GM13976 (cell line): ENCODE results near the gene GIT2.

Experiments
- DNase-seq: peaks from one replicate; pipeline ENCODE4 v3.0.0; 2012; ENCODE audit warnings: low spot score
- CTCF ChIP-seq: IDR thresholded peaks from 2 replicates; pipeline ENCODE4 v1.5.1; 2012; ENCODE audit warnings: borderline replicate concordance, mild to moderate bottlenecking; ENCODE audit not compliant: insufficient read depth; ENCODE audit errors: extremely low read depth, missing control alignments, control extremely low read depth
- in situ Hi-C: fragments of 300-500 bp; cut with MboI; formaldehyde crosslinking; loops from one replicate; pipeline ENCODE4 v1.12.0; 2022; ENCODE audit warnings: low sequenced_read_pairs, mixed read lengths, inconsistent platforms; ENCODE audit not compliant: unreplicated experiment

GIT2 gene

DNA sequence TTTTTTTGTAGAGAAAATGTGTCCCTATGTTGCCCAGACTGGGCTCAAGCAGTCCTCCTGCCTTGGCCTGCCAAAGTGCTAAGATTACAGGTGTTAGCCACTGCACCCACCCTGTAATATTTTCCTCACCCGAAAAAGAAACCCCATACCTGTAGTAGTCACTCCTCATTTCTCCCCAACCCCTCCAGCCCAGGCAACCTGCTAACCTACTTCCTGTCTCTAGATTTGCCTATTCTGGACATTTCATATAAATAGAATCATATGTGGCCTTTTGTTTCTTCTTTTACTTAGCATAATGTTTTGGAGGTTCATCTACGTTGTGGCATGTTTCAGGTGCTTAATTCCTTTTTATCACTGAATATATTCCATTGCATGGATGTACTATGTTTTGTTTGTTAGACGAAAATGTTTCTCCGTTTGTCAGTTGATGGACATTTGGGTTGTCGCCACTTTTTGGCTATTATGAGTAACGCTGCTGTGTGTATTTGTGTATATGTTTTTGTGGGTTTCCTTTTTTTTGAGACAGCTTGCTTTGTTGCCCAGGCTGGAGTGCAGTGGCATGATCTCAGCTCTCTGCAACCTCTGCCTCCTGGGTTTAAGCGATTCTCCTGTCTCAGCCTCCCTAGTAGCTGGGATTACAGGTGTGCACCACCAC lies 9.3 kb upstream of the GIT2 start:
- no peak for DNase-seq
- no peak for TF ChIP-seq CTCF
- in situ Hi-C loops = no loop called here

GRCh38 chr12:110004598-110004997 lies 8.4 kb upstream of the GIT2 start:
- peak; percentile 63 for DNase-seq
- TF ChIP-seq CTCF = no peak
- in situ Hi-C loops = no loop called here

- in situ Hi-C loops = no loop called here
- no peak for DNase-seq
- no peak for TF ChIP-seq CTCF
Observed at GRCh38 chr12:110002676-110003515, 6.7 kb upstream of the GIT2 start.

DNA sequence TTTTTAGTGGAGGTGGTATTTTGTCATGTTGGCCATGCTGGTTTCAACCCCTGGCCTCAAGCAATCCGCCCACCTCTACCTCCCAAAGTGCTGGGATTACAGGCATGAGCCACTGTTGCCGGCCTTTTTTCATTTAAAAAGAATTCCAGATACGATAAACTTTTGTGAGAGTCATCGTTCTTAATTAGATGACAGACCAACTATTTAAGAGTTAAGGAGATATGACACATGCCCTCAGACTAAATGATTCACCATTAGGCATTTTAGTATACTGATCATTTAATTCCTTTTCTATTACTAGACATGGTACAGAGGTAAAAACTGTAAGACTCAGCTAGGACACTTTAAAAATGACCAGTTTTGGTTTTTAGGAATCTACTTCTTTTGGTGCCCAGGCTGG lies 5.4 kb upstream of the GIT2 start:
- in situ Hi-C loops = no loop called here

DNA sequence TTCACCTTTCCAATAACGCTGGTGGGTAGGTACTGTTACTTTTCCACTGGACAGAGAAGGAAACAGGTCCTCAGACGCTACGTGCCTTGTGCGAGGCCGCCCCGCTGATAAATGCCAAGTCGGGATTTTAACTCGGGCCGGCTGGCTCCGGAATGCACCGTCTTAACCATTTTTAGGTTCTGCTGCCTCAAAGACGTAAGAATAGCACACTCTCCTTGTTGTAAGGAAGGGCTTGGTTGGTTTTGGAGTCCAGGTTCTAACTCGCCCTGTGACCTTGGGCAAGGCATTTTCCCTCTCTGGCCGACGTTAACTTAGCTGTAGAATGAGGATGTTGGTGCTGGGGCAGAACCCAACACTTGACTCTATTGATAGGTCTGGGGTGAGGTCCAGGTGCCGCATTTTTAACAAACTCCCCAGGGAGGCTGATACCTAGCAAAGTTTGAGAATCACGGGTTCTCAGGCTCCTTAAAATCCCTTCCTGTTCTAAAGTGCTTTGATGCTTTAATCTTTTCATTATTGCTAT lies 3.9 kb upstream of the GIT2 start:
- DNase-seq = no peak

More for the DNA sequence above, 5.4 kb upstream of the GIT2 start:
- TF ChIP-seq CTCF = no peak
- no peak for DNase-seq

DNA sequence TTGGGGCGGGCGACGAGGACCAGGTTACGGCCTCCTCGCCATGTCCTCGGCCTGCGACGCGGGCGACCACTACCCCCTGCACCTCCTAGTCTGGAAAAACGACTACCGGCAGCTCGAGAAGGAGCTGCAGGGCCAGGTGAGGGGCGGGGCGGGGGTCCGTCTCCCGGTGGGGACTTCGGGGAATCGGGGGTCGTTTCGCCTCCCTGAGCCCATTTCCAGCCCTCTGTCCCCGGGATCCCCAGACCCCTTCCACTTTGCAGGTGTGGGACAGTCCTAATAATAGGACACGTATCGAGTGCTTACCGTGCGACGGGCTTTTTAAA lies 3.4 kb upstream of the GIT2 start:
- DNase-seq = no peak
- in situ Hi-C loops = no loop called here

More for the DNA sequence above, 3.9 kb upstream of the GIT2 start:
- in situ Hi-C loops = no loop called here
- no peak for TF ChIP-seq CTCF

More for the DNA sequence above, 3.4 kb upstream of the GIT2 start:
- no peak for TF ChIP-seq CTCF
